Stomach smooth muscle (tissue), 2 donors: Measurements from ENCODE around the gene CDC14A.
A peak's percentile ranks its signal among the peaks of the same experiment; 100 is the strongest.

Experiments
- H3K27ac ChIP-seq: one replicate; pipeline ENCODE4 v1.7.0; 2013; ENCODE audit warnings: mild to moderate bottlenecking, low read length, inconsistent platforms
- H3K27me3 ChIP-seq, 2 donors: one replicate each; pipeline ENCODE4 v1.7.0; 2013; ENCODE audit warnings: low read length in 2 of 2; ENCODE audit not compliant: insufficient read depth in 2 of 2, control insufficient read depth in 1 of 2
- H3K36me3 ChIP-seq, 2 donors: one replicate each; pipeline ENCODE4 v1.7.0; 2013; ENCODE audit warnings: low read length in 2 of 2; ENCODE audit not compliant: control insufficient read depth in 2 of 2, insufficient read depth in 2 of 2
- H3K4me1 ChIP-seq: one replicate; pipeline ENCODE4 v1.7.0; 2013; ENCODE audit warnings: low read length; ENCODE audit not compliant: control insufficient read depth, insufficient read depth
- H3K4me3 ChIP-seq, 2 donors: one replicate each; pipeline ENCODE4 v1.7.0; 2013; ENCODE audit warnings: low read length in 2 of 2
- H3K9ac ChIP-seq, 2 donors: one replicate each; pipeline ENCODE4 v1.7.0; 2013; ENCODE audit warnings: low read length in 2 of 2, mild to moderate bottlenecking in 1 of 2
- H3K9me3 ChIP-seq, 2 donors: one replicate each; pipeline ENCODE4 v1.7.0; 2013; ENCODE audit warnings: low read length in 2 of 2; ENCODE audit not compliant: control insufficient read depth in 2 of 2
- donor health status: healthy.
- donor health status: Pancreatic carcinoma.

The CDC14A gene

GRCh38 chr1:100387209-100387608 lies 34.9 kb downstream of the CDC14A start:
- no peaks in the 10 kb centered on the region for H3K36me3 ChIP-seq
- H3K9me3 ChIP-seq = no peaks in the 10 kb centered on the region
- no peaks in the 10 kb centered on the region for H3K4me1 ChIP-seq
- H3K9ac ChIP-seq = no peak overlapping the region
- H3K27ac ChIP-seq = no peak overlapping the region
- peak overlapping the region in 1 of 2 donors; percentile 17 for H3K4me3 ChIP-seq
- no peaks in the 10 kb centered on the region for H3K27me3 ChIP-seq

- Histone ChIP-seq H3K27ac (no peak overlapping the region), H3K27me3 (no peaks in the 10 kb centered on the region), H3K4me3 (peak overlapping the region; percentile 17 to 20), H3K9ac (no peak overlapping the region), H3K4me1 (no peaks in the 10 kb centered on the region), H3K36me3 (no peaks in the 10 kb centered on the region), H3K9me3 (no peaks in the 10 kb centered on the region)
These were observed 35.5 kb downstream of the CDC14A start for GRCh38 chr1:100387657-100388350.

DNA sequence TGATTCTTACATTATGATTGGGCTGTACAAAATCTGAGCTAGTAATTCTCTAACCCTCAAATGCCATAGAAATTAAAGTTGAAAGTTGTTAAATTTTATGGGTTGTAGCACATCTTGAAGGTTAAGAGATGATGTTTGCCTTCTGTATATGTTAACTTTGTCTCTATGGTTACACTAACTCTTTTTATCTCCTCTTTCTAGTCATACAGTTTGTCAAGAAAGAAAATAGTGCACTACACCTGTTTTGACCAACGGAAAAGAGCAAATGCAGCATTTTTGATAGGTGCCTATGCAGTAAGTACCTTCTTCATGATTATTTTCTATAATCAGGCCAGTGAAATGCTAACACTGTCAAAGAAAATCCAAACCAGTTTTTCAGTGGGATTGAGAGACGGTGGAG lies 38.2 kb downstream of the CDC14A start:
- Histone ChIP-seq H3K27me3 (no peaks in the 10 kb centered on the region), H3K9ac (no peak overlapping the region), H3K36me3 (no peaks in the 10 kb centered on the region), H3K9me3 (no peaks in the 10 kb centered on the region), H3K27ac (no peak overlapping the region), H3K4me3 (no peak overlapping the region), H3K4me1 (no peaks in the 10 kb centered on the region)

DNA sequence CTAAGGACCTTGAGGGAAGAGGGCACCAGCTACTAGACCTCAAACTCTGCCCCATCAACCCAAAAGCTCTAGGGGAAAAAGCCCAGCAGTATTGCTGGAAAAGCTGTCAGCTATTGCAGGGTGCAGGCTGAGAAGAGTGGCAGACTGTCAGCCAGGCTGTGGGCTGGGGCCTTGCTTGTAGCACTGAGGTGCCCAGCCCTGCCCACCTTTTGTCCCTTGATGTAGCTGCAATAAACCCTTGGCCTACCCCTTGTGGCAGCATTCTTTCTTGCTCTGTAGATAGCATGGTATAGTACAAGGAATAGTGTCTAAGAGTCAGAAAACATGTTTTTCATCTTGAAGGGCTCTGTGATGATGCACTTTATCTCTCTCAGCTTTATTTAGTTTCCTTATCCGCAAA lies 39.4 kb downstream of the CDC14A start:
- Histone ChIP-seq H3K27me3 (no peaks in the 10 kb centered on the region), H3K9me3 (no peaks in the 10 kb centered on the region), H3K27ac (no peak overlapping the region), H3K4me3 (no peak overlapping the region), H3K4me1 (no peaks in the 10 kb centered on the region), H3K9ac (no peak overlapping the region), H3K36me3 (no peaks in the 10 kb centered on the region)

GRCh38 chr1:100392756-100393155 lies 40.5 kb downstream of the CDC14A start:
- Histone ChIP-seq H3K36me3 (no peaks in the 10 kb centered on the region), H3K27ac (no peak overlapping the region), H3K9me3 (no peaks in the 10 kb centered on the region), H3K27me3 (no peaks in the 10 kb centered on the region), H3K4me3 (no peak overlapping the region), H3K9ac (no peak overlapping the region), H3K4me1 (no peaks in the 10 kb centered on the region)

DNA sequence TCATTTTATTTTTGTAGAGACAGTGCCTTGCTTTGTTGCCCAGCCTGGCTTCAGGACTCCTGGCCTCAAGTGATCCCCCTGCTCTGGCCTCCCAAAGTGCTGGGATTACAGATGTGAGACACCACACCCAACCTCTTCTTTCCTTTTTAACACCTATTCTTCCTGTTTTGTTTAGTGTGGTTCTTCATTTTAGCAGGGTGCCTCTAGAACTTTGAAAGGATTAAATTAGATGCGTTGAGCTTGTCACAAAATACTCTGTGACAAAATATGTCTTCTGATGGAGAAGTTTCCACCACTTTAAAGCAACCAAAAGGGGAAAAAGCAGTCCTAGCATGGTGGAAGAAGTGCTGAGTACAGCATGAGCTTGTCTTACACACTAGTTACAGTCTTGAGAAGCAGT lies 42.0 kb downstream of the CDC14A start:
- Histone ChIP-seq H3K4me3 (no peak overlapping the region), H3K9me3 (no peaks in the 10 kb centered on the region), H3K9ac (no peak overlapping the region), H3K4me1 (no peaks in the 10 kb centered on the region), H3K36me3 (no peaks in the 10 kb centered on the region), H3K27me3 (no peaks in the 10 kb centered on the region), H3K27ac (no peak overlapping the region)

DNA sequence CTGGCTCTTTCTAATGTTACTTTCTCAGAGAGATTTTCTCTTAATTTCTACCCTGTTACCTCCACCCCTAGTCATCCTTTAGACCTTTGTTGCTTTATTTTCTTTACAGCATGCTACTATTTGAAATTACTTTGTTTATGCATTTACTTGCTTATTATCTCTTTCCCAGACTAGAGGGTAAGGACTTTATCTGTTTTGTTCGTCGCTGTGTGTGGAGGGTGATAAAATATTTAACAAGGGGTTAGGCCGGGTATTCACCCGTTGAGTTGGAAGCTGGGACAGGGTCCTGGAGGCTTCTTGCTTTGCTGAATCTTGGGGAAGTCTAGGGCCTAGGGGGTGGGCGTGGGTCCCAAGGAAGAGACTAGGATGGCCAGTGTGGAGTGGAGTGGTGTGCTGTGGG lies 43.6 kb downstream of the CDC14A start:
- H3K9me3 ChIP-seq = no peaks in the 10 kb centered on the region
- H3K4me3 ChIP-seq = no peak overlapping the region
- no peaks in the 10 kb centered on the region for H3K4me1 ChIP-seq
- no peaks in the 10 kb centered on the region for H3K36me3 ChIP-seq
- H3K27me3 ChIP-seq = no peaks in the 10 kb centered on the region
- no peak overlapping the region for H3K9ac ChIP-seq
- no peak overlapping the region for H3K27ac ChIP-seq

DNA sequence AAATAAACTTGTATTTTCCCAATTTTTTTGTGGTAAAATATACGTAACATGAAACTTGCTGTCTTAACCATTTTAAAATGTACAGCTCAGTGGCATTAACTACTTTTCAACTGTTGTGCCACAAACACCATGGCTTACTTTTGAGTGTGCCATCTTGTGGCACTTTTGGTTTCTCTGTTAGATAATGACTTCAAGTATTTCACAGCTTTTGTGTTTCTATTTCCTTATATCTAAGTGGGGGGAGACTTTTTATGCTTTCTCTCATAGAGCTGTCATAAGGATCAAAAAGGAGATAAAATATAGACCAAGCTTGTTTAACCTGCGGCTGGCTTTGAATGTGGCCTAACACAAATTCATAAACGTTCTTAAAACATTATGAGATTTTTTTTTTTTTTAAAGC lies 44.3 kb downstream of the CDC14A start:
- Histone ChIP-seq H3K9ac (no peak overlapping the region), H3K4me1 (no peaks in the 10 kb centered on the region), H3K27me3 (no peaks in the 10 kb centered on the region), H3K27ac (no peak overlapping the region), H3K36me3 (no peaks in the 10 kb centered on the region), H3K9me3 (no peaks in the 10 kb centered on the region), H3K4me3 (no peak overlapping the region)

GRCh38 chr1:100397681-100398080 lies 45.4 kb downstream of the CDC14A start:
- Histone ChIP-seq H3K27ac (no peak overlapping the region), H3K4me3 (no peak overlapping the region), H3K9me3 (no peaks in the 10 kb centered on the region), H3K36me3 (no peaks in the 10 kb centered on the region), H3K4me1 (no peaks in the 10 kb centered on the region), H3K9ac (no peak overlapping the region), H3K27me3 (no peaks in the 10 kb centered on the region)

DNA sequence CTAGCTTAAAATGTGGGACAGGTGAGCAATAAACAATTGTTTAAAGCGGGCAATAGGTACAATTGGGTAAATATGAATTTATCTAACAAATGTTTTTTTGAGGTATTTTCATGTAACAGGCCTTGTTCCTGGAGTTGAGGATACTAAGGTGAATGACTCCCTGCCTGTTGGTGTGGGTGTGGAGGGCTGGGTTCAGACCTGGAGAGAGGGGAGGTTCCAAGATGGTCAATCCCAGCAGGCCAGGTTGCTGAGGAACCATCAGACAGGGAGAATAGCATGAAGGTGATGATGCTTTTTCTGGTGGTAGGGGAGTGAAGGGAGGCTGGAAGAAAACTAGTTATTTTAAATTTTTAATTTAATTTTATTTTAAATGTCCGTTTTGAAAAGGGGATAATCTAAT lies 46.3 kb downstream of the CDC14A start:
- H3K4me1 ChIP-seq = no peaks in the 10 kb centered on the region
- H3K27ac ChIP-seq = no peak overlapping the region
- H3K4me3 ChIP-seq = no peak overlapping the region
- no peak overlapping the region for H3K9ac ChIP-seq
- H3K9me3 ChIP-seq = no peaks in the 10 kb centered on the region
- no peaks in the 10 kb centered on the region for H3K27me3 ChIP-seq
- H3K36me3 ChIP-seq = no peaks in the 10 kb centered on the region

DNA sequence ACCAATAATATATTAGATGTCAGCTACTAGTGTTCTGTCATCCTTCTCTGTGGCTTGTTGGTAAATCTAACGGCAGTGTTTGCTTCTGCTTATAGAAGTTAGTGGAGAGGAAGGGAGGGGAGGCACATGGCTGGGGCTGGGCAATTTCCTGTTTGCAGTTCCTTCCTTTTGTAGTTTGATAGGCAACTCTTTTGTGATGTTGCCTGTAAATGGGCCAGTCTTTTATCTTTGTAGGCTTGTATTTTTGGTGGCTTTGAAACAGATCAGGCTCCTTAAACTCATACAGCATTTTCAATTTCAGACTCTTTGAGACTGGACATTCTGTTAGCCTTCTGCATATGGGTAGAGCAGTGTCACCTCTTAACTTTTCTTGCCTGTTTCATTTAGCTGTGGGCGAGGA lies 48.1 kb downstream of the CDC14A start:
- H3K36me3 ChIP-seq = no peaks in the 10 kb centered on the region

More for the DNA sequence above, 48.1 kb downstream of the CDC14A start:
- Histone ChIP-seq H3K4me1 (no peaks in the 10 kb centered on the region), H3K27ac (no peak overlapping the region), H3K4me3 (no peak overlapping the region), H3K27me3 (no peaks in the 10 kb centered on the region), H3K9ac (no peak overlapping the region), H3K9me3 (no peaks in the 10 kb centered on the region)
